SK-N-SH treated with all-trans-retinoic acid at 6 μM for 48 hours (cell line): Measurements from ENCODE around the gene EXD2.

Source experiments
- ARNTL ChIP-seq: fragments of 450-650 bp; formaldehyde crosslinking; IDR thresholded peaks from 2 replicates; pipeline ENCODE4 v1.5.0; 2020; ENCODE audit warnings: low read depth, mild to moderate bottlenecking, moderate library complexity, borderline replicate concordance
- CSDC2 ChIP-seq: fragments of 250-450 bp; sonication (Bioruptor Pico); IDR thresholded peaks from 2 replicates; pipeline ENCODE4 v1.5.0; 2020; ENCODE audit warnings: mild to moderate bottlenecking, moderate library complexity
- ESRRG ChIP-seq: fragments of 250-450 bp; sonication (Bioruptor Pico); IDR thresholded peaks from 2 replicates; pipeline ENCODE4 v1.6.1; 2021; ENCODE audit warnings: mild to moderate bottlenecking
- GLIS3 ChIP-seq: fragments of 250-450 bp; sonication (Bioruptor Pico); IDR thresholded peaks from 2 replicates; pipeline ENCODE4 v1.5.0; 2020; ENCODE audit warnings: mild to moderate bottlenecking, moderate library complexity
- ISL1 ChIP-seq: fragments of 250-450 bp; sonication (Bioruptor Pico); IDR thresholded peaks from 2 replicates; pipeline ENCODE4 v2.1.2; 2022; ENCODE audit warnings: mild to moderate bottlenecking, moderate library complexity
- SNAI2 ChIP-seq: fragments of 250-450 bp; sonication (Bioruptor Pico); IDR thresholded peaks from 2 replicates; pipeline ENCODE4 v1.5.0; 2020; ENCODE audit warnings: mild to moderate bottlenecking, moderate library complexity
- TOX ChIP-seq: fragments of 250-450 bp; sonication (Bioruptor Pico); IDR thresholded peaks from 2 replicates; pipeline ENCODE4 v1.8.0; 2021; ENCODE audit warnings: mild to moderate bottlenecking, moderate library complexity, borderline replicate concordance
- ZFP30 ChIP-seq: fragments of 450-650 bp; formaldehyde crosslinking; IDR thresholded peaks from 2 replicates; pipeline ENCODE4 v1.5.0; 2022; ENCODE audit warnings: mild to moderate bottlenecking, moderate library complexity
- ZNF8 ChIP-seq: fragments of 450-650 bp; formaldehyde crosslinking; IDR thresholded peaks from 2 replicates; pipeline ENCODE4 v1.5.0; 2020; ENCODE audit warnings: mild to moderate bottlenecking, moderate library complexity
- TF ChIP-seq, protein P1 (sequence below): fragments of 250-450 bp; sonication (Bioruptor Pico); IDR thresholded peaks from 2 replicates; pipeline ENCODE4 v1.5.1; 2020; ENCODE audit warnings: low read depth, mild to moderate bottlenecking, moderate library complexity
- TF ChIP-seq, protein P2 (sequence below): fragments of 250-450 bp; sonication (Bioruptor Pico); IDR thresholded peaks from 2 replicates; pipeline ENCODE4 v1.8.0; 2021; ENCODE audit warnings: low read depth, mild to moderate bottlenecking, moderate library complexity, borderline replicate concordance

DNA sequence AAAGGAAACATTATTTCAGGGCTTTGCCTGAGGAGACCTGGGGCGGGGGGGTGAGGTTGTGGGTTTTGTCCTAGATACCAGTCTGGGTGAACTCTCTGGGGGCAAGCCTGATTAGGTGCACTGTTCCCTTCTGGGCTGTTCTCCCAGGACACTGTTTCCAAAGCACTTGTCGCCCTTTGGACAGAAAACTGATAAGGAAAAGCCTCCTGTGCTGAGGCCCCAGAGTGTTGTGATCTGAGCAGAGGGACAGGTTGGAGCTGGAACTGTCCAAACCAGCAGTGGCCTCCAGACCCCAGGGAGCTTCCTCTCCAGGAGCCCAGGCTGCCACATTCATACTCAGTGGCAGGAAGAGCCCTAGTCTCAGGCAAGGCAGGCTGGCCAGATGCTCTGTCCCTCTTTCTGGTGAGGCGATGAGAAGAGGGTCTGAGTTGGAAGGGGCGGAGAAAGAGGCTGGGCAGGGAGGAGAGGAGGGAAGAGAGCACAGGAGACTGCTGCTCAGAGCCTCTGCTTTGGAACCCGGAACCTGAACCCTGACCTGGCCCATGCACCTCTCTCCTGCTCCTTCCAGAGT, 70.5 kb downstream of the EXD2 start:
- no peak for TF ChIP-seq GLIS3
- no peak for TF ChIP-seq ESRRG
- no peak for TF ChIP-seq ARNTL (CRISPR knock-in tag)
- TF ChIP-seq CSDC2 (CRISPR knock-in tag): no peak
- TF ChIP-seq, protein P1, sequence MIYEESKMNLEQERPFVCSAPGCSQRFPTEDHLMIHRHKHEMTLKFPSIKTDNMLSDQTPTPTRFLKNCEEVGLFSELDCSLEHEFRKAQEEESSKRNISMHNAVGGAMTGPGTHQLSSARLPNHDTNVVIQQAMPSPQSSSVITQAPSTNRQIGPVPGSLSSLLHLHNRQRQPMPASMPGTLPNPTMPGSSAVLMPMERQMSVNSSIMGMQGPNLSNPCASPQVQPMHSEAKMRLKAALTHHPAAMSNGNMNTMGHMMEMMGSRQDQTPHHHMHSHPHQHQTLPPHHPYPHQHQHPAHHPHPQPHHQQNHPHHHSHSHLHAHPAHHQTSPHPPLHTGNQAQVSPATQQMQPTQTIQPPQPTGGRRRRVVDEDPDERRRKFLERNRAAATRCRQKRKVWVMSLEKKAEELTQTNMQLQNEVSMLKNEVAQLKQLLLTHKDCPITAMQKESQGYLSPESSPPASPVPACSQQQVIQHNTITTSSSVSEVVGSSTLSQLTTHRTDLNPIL: no peak
- TF ChIP-seq, protein P2, sequence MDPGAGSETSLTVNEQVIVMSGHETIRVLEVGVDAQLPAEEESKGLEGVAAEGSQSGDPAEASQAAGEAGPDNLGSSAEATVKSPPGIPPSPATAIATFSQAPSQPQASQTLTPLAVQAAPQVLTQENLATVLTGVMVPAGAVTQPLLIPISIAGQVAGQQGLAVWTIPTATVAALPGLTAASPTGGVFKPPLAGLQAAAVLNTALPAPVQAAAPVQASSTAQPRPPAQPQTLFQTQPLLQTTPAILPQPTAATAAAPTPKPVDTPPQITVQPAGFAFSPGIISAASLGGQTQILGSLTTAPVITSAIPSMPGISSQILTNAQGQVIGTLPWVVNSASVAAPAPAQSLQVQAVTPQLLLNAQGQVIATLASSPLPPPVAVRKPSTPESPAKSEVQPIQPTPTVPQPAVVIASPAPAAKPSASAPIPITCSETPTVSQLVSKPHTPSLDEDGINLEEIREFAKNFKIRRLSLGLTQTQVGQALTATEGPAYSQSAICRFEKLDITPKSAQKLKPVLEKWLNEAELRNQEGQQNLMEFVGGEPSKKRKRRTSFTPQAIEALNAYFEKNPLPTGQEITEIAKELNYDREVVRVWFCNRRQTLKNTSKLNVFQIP: no peak
- no peak for TF ChIP-seq ZNF8 (CRISPR knock-in tag)
- TF ChIP-seq TOX (CRISPR knock-in tag): no peak
- TF ChIP-seq ZFP30 (CRISPR knock-in tag): no peak
- TF ChIP-seq ISL1 (CRISPR knock-in tag): no peak
- TF ChIP-seq SNAI2 (CRISPR knock-in tag): no peak
